Esophagus muscularis mucosa (tissue), 4 donors: ENCODE data around the gene CAMK1G. TPM values are rescaled to one million over a fixed set of nuclear protein-coding genes. Genes with fewer than 3 reads are reported as not detected.

Experiments used
- DNase-seq: peaks from one replicate; pipeline ENCODE4 v3.0.0-alpha.2; 2017; ENCODE audit errors: extremely low spot score
- H3K27ac ChIP-seq, 4 donors: fragments of 200-600 bp; sonication (generic); replicated peaks in 1 of 4; 1 replicate in 3 of 4; 2 replicates in 1 of 4; pipeline ENCODE4 v1.5.1; 2016 to 2019; ENCODE audit warnings: mild to moderate bottlenecking in 1 of 4
- H3K27me3 ChIP-seq, 4 donors: fragments of 200-600 bp; sonication (generic); one replicate each; pipeline versions ENCODE4 v1.5.1 to v1.6.0; 2016 to 2019
- H3K36me3 ChIP-seq, 4 donors: fragments of 200-600 bp; sonication (generic); one replicate each; pipeline ENCODE4 v1.5.1; 2016 to 2019
- H3K4me1 ChIP-seq, 4 donors: fragments of 200-600 bp; sonication (generic); one replicate each; pipeline ENCODE4 v1.5.1; 2016 to 2019
- H3K4me3 ChIP-seq, 4 donors: fragments of 200-600 bp; sonication (generic); 1 replicate in 2 of 4; 2 replicates in 2 of 4; pipeline ENCODE4 v1.5.1; 2016 to 2019; ENCODE audit warnings: mild to moderate bottlenecking in 4 of 4, moderate library complexity in 1 of 4
- H3K9me3 ChIP-seq, 4 donors: fragments of 200-600 bp; sonication (generic); 1 replicate in 3 of 4; 2 replicates in 1 of 4; pipeline ENCODE4 v1.5.1; 2016 to 2019
- CTCF ChIP-seq, 3 experiments: fragments of 200-600 bp in 2 of 3; fragments of 450-650 bp in 1 of 3; sonication (generic) in 2 of 3; IDR thresholded peaks; one replicate each; pipeline ENCODE4 v1.5.1; 2017 to 2019; ENCODE audit warnings: antibody characterized with exemption in 3 of 3, mild to moderate bottlenecking in 2 of 3, moderate library complexity in 1 of 3
- EP300 ChIP-seq: sonication (generic); formaldehyde crosslinking; IDR thresholded peaks from one replicate; pipeline ENCODE4 v1.6.1; 2017; ENCODE audit warnings: antibody characterized with exemption
- POLR2A ChIP-seq: fragments of 450-650 bp; IDR thresholded peaks from one replicate; pipeline ENCODE4 v1.6.1; 2017; ENCODE audit warnings: antibody characterized with exemption, moderate library complexity, mild to moderate bottlenecking, low read depth
- POLR2AphosphoS5 ChIP-seq, 2 donors: sonication (generic); formaldehyde crosslinking; IDR thresholded peaks; one replicate each; pipeline ENCODE4 v1.6.1; 2017; ENCODE audit warnings: antibody characterized with exemption in 2 of 2
- WGBS: methylation state at CpG from one replicate; pipeline ENCODE4 v1.1.5; 2018; 5-methylcytosine and 5-hydroxymethylcytosine counted together
- intact Hi-C: fragments of 100-400 bp; cut with DNase I; formaldehyde crosslinking; loops from one replicate; pipeline ENCODE4 v1.15.1; 2023
- total RNA-seq, 4 donors: library from RNA; depleted of rRNA; stranded (reverse); fragments of >200 nt; gene quantifications; one replicate each; pipeline versions ENCODE4 v1.1.0 to v1.2.1, GENCODE V29; 2016

Gene CAMK1G
- total RNA-seq, 4 donors from 2014 or later: 0.13 to 0.83 (median 0.26) TPM

GRCh38 chr1:209539576-209539975, 43.9 kb upstream of the CAMK1G start:
- TF ChIP-seq POLR2AphosphoS5 (IDR thresholded peaks at IDR 0.05) (no peak), POLR2A (no peak), CTCF (IDR thresholded peaks at IDR 0.05) (no peak), EP300 (no peak)
- no peaks in the 10 kb centered on the region for H3K4me1 ChIP-seq
- no peaks in the 10 kb centered on the region for H3K9me3 ChIP-seq
- intact Hi-C loops: no loop called here
- H3K4me3 ChIP-seq: no peak overlapping the region
- H3K27me3 ChIP-seq: peaks cover 0 to 8% (median 0%) of the 10 kb centered on the region in 4 donors
- H3K27ac ChIP-seq: no peak overlapping the region
- no peak for DNase-seq
- H3K36me3 ChIP-seq: no peaks in the 10 kb centered on the region

- Histone ChIP-seq H3K4me1 (no peaks in the 10 kb centered on the region), H3K9me3 (no peaks in the 10 kb centered on the region), H3K27me3 (peaks cover 0 to 8% (median 0%) of the 10 kb centered on the region in 4 donors), H3K27ac (no peak overlapping the region), H3K36me3 (no peaks in the 10 kb centered on the region), H3K4me3 (no peak overlapping the region)
- no peak for DNase-seq
- intact Hi-C loops: no loop called here
- TF ChIP-seq CTCF (IDR thresholded peaks at IDR 0.05) (no peak), POLR2A (no peak), EP300 (no peak), POLR2AphosphoS5 (IDR thresholded peaks at IDR 0.05) (no peak)
Observed at GRCh38 chr1:209542585-209542984, 40.9 kb upstream of the CAMK1G start.

GRCh38 chr1:209544098-209544497, 39.4 kb upstream of the CAMK1G start:
- Histone ChIP-seq H3K27ac (no peak overlapping the region), H3K4me3 (no peak overlapping the region), H3K4me1 (no peaks in the 10 kb centered on the region), H3K9me3 (no peaks in the 10 kb centered on the region), H3K27me3 (peaks cover 0 to 10% (median 0%) of the 10 kb centered on the region in 4 donors), H3K36me3 (no peaks in the 10 kb centered on the region)
- WGBS: 72% methylated on average over 2 of the region's 2 CpGs
- no peak for TF ChIP-seq EP300
- no peak for TF ChIP-seq CTCF (IDR thresholded peaks at IDR 0.05)
- TF ChIP-seq POLR2A: no peak
- no peak for TF ChIP-seq POLR2AphosphoS5 (IDR thresholded peaks at IDR 0.05)
- intact Hi-C loops: no loop called here
- DNase-seq: no peak

- Histone ChIP-seq H3K9me3 (no peaks in the 10 kb centered on the region), H3K27ac (no peak overlapping the region), H3K36me3 (no peaks in the 10 kb centered on the region), H3K27me3 (peaks cover 0 to 14% (median 0%) of the 10 kb centered on the region in 4 donors), H3K4me1 (no peaks in the 10 kb centered on the region), H3K4me3 (no peak overlapping the region)
- WGBS: 91% methylated on average over 3 of the region's 3 CpGs
- intact Hi-C loops: no loop called here
- DNase-seq: no peak
- TF ChIP-seq POLR2A: no peak
- no peak for TF ChIP-seq EP300
- TF ChIP-seq CTCF (IDR thresholded peaks at IDR 0.05): no peak
- TF ChIP-seq POLR2AphosphoS5 (IDR thresholded peaks at IDR 0.05): no peak
Observed at GRCh38 chr1:209545423-209545822, 38.1 kb upstream of the CAMK1G start.

- intact Hi-C loops: no loop called here
- 79% methylated on average over 5 of the region's 5 CpGs for WGBS
- Histone ChIP-seq H3K4me1 (no peaks in the 10 kb centered on the region), H3K9me3 (no peaks in the 10 kb centered on the region), H3K4me3 (no peak overlapping the region), H3K27me3 (peaks cover 0 to 14% (median 0%) of the 10 kb centered on the region in 4 donors), H3K36me3 (no peaks in the 10 kb centered on the region), H3K27ac (no peak overlapping the region)
- TF ChIP-seq POLR2AphosphoS5 (IDR thresholded peaks at IDR 0.05) (no peak), EP300 (no peak), CTCF (IDR thresholded peaks at IDR 0.05) (no peak), POLR2A (no peak)
- no peak for DNase-seq
Observed at GRCh38 chr1:209546390-209547085, 37.0 kb upstream of the CAMK1G start.
